COLO668 (cell line): ENCODE measurements around the gene NR1D1.
A peak's percentile ranks its signal among the peaks of the same experiment; 100 is the strongest.

ENCODE experiments used
- DNase-seq: peaks from one replicate; lab custom pipeline; 2025; ENCODE audit not compliant: unreplicated experiment; lab: John Stamatoyannopoulos, UW

NR1D1 gene

DNA sequence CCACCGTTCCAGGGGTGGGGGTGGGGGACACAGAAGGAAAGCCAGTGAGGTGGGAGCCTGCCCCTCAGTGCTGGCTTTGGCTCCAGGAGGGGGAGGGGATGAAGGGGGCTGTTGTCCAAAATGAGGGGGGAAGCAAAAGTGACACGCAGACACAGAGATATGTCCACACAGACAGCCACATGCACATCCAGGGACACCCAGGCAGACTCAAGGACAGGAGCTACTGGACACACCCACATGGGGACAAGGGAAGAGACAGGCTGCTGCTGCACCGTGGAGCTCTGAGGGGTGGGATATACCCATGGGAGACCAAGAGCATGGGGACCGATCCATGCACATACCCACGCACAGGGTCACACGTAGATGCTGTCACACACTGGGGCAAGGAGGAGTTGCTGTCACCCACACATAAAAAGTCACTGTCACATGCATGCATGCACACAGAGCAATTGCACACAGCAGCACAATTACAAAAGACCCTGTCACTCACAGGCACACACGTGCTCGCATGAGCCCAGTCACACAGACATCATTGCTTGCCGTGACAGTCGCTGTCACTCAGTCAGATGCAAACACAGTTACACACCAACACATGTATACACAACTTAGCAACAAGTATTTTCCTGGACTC is 36.4 kb downstream of the NR1D1 start:
- DNase-seq = no peak

DNA sequence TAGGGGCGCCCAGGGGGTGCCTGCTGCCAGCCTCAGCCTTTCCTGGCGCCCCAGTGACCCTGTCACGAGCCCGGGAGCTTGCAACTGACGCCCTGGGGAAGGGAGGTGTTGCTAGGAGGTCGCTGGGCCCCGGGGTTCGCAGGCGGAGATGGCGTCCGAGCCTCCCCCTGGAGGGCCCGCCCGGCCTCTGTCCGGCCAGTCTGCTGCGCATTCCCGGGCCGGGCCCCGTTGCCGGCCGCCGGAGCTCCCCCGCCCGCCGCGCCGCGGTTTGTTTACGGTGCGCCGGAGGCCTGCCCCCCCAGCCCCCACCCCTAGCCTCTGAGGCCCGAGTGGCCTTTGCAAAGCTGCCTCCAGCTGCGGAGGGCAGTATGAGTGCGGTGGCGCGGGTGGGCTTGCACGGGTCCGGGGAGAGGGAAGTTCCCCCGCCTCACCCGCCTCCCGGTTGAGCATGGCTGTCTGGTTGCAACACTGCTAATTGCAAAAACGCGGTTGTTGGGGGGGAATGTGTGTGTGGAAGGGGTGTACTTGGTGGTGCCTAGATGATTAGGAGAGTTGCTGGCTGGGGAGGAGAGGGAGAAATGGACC is 37.1 kb downstream of the NR1D1 start:
- peak; percentile 23 for DNase-seq

- DNase-seq = peak; percentile 62
Observed at GRCh38 chr17:40062329-40063186, 37.8 kb downstream of the NR1D1 start, which contains the start of gene THRA. THRA (plus strand) TSS chr17:40062965; CDS start chr17:40074489, 11,524 bp downstream.

GRCh38 chr17:40061609-40062038 is 38.8 kb downstream of the NR1D1 start:
- DNase-seq = no peak

GRCh38 chr17:40060887-40061608 is 39.3 kb downstream of the NR1D1 start:
- DNase-seq = no peak

DNA sequence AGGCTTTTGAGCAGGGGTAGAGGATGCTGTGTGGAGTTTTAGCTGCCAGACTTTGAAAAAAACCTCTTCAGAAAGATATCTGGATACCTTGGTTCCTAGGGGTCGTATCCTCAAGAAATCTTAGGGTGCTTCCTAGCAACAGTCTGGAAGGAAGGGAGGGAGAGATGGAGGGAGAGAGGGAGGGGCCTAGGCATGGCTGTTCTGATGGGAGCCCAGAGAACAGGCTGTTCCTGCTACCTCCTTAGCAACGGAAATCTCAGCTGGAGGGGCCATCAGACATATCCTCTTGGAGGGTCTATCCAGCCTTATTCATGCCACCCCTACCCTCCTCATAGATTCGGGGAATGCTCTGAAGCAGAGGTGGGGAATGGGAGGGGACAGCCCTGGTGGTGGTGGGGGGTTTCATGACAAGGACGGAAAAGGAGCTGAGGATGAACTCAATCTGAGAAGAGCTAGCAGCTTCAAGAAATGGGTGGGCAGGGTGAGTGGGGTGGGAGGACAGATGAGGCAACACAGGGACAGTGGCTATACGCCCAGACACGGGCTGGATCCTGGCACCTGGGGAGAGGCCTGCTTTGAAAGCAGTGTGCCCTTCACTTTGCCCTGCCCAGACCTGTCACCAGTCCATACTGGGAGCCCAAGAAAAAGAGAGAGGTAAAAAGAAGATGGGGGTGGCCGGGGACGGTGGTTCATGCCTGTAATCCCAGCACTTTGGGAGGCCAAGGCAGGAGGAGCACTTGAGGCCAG is 40.5 kb downstream of the NR1D1 start:
- DNase-seq = no peak

- no peak for DNase-seq
Observed at GRCh38 chr17:40058865-40059264, 41.5 kb downstream of the NR1D1 start.

- no peak for DNase-seq
Observed at GRCh38 chr17:40058186-40058784, 42.1 kb downstream of the NR1D1 start.

GRCh38 chr17:40056379-40057015 is 43.9 kb downstream of the NR1D1 start:
- no peak for DNase-seq
